HCT116 (cell line): ENCODE results near the gene CRYGN. TPM values are rescaled to one million over a fixed set of nuclear protein-coding genes. Genes with fewer than 3 reads are reported as not detected.

ENCODE experiments used
- ATAC-seq: fragments of 200-7000 bp; cut with Tn5 transposase; 2 replicates; pipeline ENCODE4 v1.9.1; 2020; ENCODE audit warnings: mild to moderate bottlenecking, moderate library complexity
- BruUV-seq: library from RNA; stranded (reverse); fragments of 400-500 nt; replicated peaks from 2 replicates; lab custom pipeline; 2021; lab: Mats Ljungman, UMichigan
- CTCF ChIA-PET: fragments of 300-600 bp; sonication (Branson Sonifier 250); formaldehyde crosslinking; loops from one replicate; lab custom pipeline; 2021; ENCODE audit warnings: antibody characterized with exemption; lab: Charles Lee
- POLR2A ChIA-PET: fragments of 300-600, 350-600 bp; sonication (Branson Sonifier 250); formaldehyde crosslinking; loops from one replicate; lab custom pipeline; 2021; ENCODE audit warnings: antibody characterized with exemption; lab: Charles Lee
- RAD21 ChIA-PET, 2 experiments: fragments of 300-600 bp; sonication (Branson Sonifier 250); formaldehyde crosslinking; loops; one replicate each; lab custom pipeline; 2023; ENCODE audit warnings: low total read pairs in 2 of 2; ENCODE audit not compliant: uncharacterized antibody in 2 of 2, unreplicated experiment in 2 of 2, low non-redundant PET in 1 of 2; lab: Charles Lee
- DNase-seq: peaks from one replicate; pipeline ENCODE4 v3.0.0-alpha.2; 2010; ENCODE audit warnings: low read depth, low spot score
- H2AFZ ChIP-seq: fragments of 200-600 bp; shearing (Covaris generic), sonication (generic); 2 replicates; pipeline ENCODE4 v1.6.1; 2017; ENCODE audit warnings: low read depth, mixed run types, mixed read lengths, antibody characterized with exemption, low read length; ENCODE audit not compliant: poor library complexity, severe bottlenecking
- H3K27ac ChIP-seq: 2 replicates; pipeline ENCODE4 v1.5.1; 2012; ENCODE audit warnings: low read depth, low read length
- H3K27me3 ChIP-seq: fragments of 200-600 bp; sonication (generic); 2 replicates; pipeline ENCODE4 v1.6.1; 2016; ENCODE audit warnings: mixed run types, low read length, mixed read lengths; ENCODE audit not compliant: insufficient read depth
- H3K36me3 ChIP-seq, 2 experiments: fragments of 200-500 bp in 1 of 2; fragments of 200-600 bp in 1 of 2; sonication (Bioruptor generic) in 1 of 2; sonication (generic) in 1 of 2; 2 replicates each; pipeline versions ENCODE4 v1.5.1 to v1.6.1; 2014 to 2016; ENCODE audit warnings: low read length in 2 of 2, inconsistent platforms in 1 of 2, mixed read lengths in 1 of 2, mixed run types in 1 of 2; ENCODE audit not compliant: insufficient read depth in 2 of 2, control insufficient read depth in 1 of 2
- H3K4me1 ChIP-seq, 2 experiments: fragments of 200-600 bp in 1 of 2; sonication (generic) in 1 of 2; 2 replicates each; pipeline versions ENCODE4 v1.5.1 to v1.6.1; 2012 to 2017; ENCODE audit warnings: low read length in 2 of 2, inconsistent platforms in 1 of 2, mild to moderate bottlenecking in 1 of 2, mixed read lengths in 1 of 2, mixed run types in 1 of 2, moderate library complexity in 1 of 2; ENCODE audit not compliant: insufficient read depth in 2 of 2, control insufficient read depth in 1 of 2
- H3K4me2 ChIP-seq: fragments of 200-600 bp; sonication (generic); 2 replicates; pipeline ENCODE4 v1.6.1; 2017; ENCODE audit warnings: mixed run types, low read length, mixed read lengths
- H3K4me3 ChIP-seq, 2 experiments: fragments of 200-600 bp in 1 of 2; sonication (generic) in 1 of 2; replicated peaks in 1 of 2; 2 replicates each; pipeline ENCODE4 v1.5.1; 2011 to 2016; ENCODE audit warnings: low read length in 2 of 2, control low read depth in 1 of 2, low read depth in 1 of 2, mild to moderate bottlenecking in 1 of 2, mixed read lengths in 1 of 2, mixed run types in 1 of 2
- H3K79me2 ChIP-seq: fragments of 200-600 bp; sonication (generic); 2 replicates; pipeline ENCODE4 v1.6.1; 2017; ENCODE audit warnings: mild to moderate bottlenecking, mixed run types, low read length, moderate library complexity, mixed read lengths; ENCODE audit not compliant: insufficient read depth
- H3K9ac ChIP-seq: fragments of 200-600 bp; sonication (generic); 2 replicates; pipeline ENCODE4 v1.6.1; 2016; ENCODE audit warnings: low read length, mixed read lengths
- H3K9me2 ChIP-seq: fragments of 200-600 bp; sonication (generic), shearing (Covaris generic); 2 replicates; pipeline ENCODE4 v1.6.1; 2017; ENCODE audit warnings: mixed run types, mild to moderate bottlenecking, moderate library complexity; ENCODE audit not compliant: insufficient read depth
- H3K9me3 ChIP-seq, 2 experiments: fragments of 200-500 bp in 1 of 2; fragments of 200-600 bp in 1 of 2; sonication (Bioruptor generic) in 1 of 2; sonication (generic) in 1 of 2; 2 replicates each; pipeline ENCODE4 v1.6.1; 2014 to 2017; ENCODE audit warnings: low read length in 2 of 2, mixed read lengths in 2 of 2, inconsistent platforms in 1 of 2, low read depth in 1 of 2, mild to moderate bottlenecking in 1 of 2, mixed run types in 1 of 2, moderate library complexity in 1 of 2; ENCODE audit not compliant: control insufficient read depth in 1 of 2, insufficient read depth in 1 of 2
- H4K20me1 ChIP-seq: fragments of 200-600 bp; sonication (generic), shearing (Covaris generic); 2 replicates; pipeline ENCODE4 v1.6.1; 2017; ENCODE audit warnings: mixed run types, mild to moderate bottlenecking, moderate library complexity; ENCODE audit not compliant: insufficient read depth
- ATF3 ChIP-seq: IDR thresholded peaks from 2 replicates; pipeline ENCODE4 v1.6.1; 2012
- CEBPB ChIP-seq: IDR thresholded peaks from 2 replicates; pipeline ENCODE4 v1.6.1; 2012; ENCODE audit warnings: low read depth
- CTCF ChIP-seq, 3 experiments: fragments of 200-600 bp in 1 of 3; sonication (generic) in 1 of 3; IDR thresholded peaks in 2 of 3; conservative IDR thresholded peaks in 1 of 3; 2 replicates each; pipeline ENCODE4 v1.5.1; 2012 to 2017; ENCODE audit warnings: low read depth in 2 of 3, low read length in 2 of 3, antibody characterized with exemption in 1 of 3, borderline replicate concordance in 1 of 3, control low read depth in 1 of 3, mild to moderate bottlenecking in 1 of 3, mixed read lengths in 1 of 3, mixed run types in 1 of 3, moderate library complexity in 1 of 3; ENCODE audit not compliant: insufficient read depth in 1 of 3
- EGR1 ChIP-seq: IDR thresholded peaks from 2 replicates; pipeline ENCODE4 v1.6.1; 2012; ENCODE audit warnings: low read depth
- ELF1 ChIP-seq: IDR thresholded peaks from 2 replicates; pipeline ENCODE4 v1.6.1; 2012; ENCODE audit warnings: low read depth, borderline replicate concordance
- EZH2 ChIP-seq: fragments of 200-600 bp; sonication (generic); IDR thresholded peaks from 2 replicates; pipeline ENCODE4 v1.6.1; 2017; ENCODE audit warnings: antibody characterized with exemption, mixed run types
- EZH2phosphoT487 ChIP-seq: fragments of 200-600 bp; IDR thresholded peaks from 2 replicates; pipeline ENCODE4 v1.6.1; 2018; ENCODE audit warnings: antibody characterized with exemption, borderline replicate concordance
- FOSL1 ChIP-seq: IDR thresholded peaks from 2 replicates; pipeline ENCODE4 v1.6.1; 2012; ENCODE audit warnings: low read depth
- JUND ChIP-seq: IDR thresholded peaks from 2 replicates; pipeline ENCODE4 v1.6.1; 2012
- MAX ChIP-seq: IDR thresholded peaks from 2 replicates; pipeline ENCODE4 v1.6.1; 2012
- POLR2A ChIP-seq: IDR thresholded peaks from 2 replicates; pipeline ENCODE4 v1.7.0; 2011; ENCODE audit warnings: borderline replicate concordance; ENCODE audit not compliant: insufficient read depth, insufficient read length; ENCODE audit errors: extremely low read depth
- POLR2AphosphoS5 ChIP-seq: IDR thresholded peaks from 2 replicates; pipeline ENCODE4 v1.6.1; 2011; ENCODE audit warnings: mild to moderate bottlenecking, low read depth, low read length, moderate library complexity
- RAD21 ChIP-seq: IDR thresholded peaks from 2 replicates; pipeline ENCODE4 v1.6.1; 2012; ENCODE audit warnings: low read depth, mild to moderate bottlenecking
- SIN3A ChIP-seq: IDR thresholded peaks from 2 replicates; pipeline ENCODE4 v1.6.1; 2012; ENCODE audit warnings: low read depth
- SP1 ChIP-seq: IDR thresholded peaks from 2 replicates; pipeline ENCODE4 v1.6.1; 2012; ENCODE audit warnings: low read depth
- SRF ChIP-seq: IDR thresholded peaks from 2 replicates; pipeline ENCODE4 v1.6.1; 2012; ENCODE audit warnings: low read depth
- ZBTB33 ChIP-seq: IDR thresholded peaks from 2 replicates; pipeline ENCODE4 v1.6.1; 2011; ENCODE audit warnings: mild to moderate bottlenecking, low read length, moderate library complexity; ENCODE audit not compliant: insufficient replicate concordance; ENCODE audit errors: extremely low read depth
- ZNF274 ChIP-seq: fragments of 200-500 bp; sonication (Bioruptor generic); IDR thresholded peaks from 2 replicates; pipeline ENCODE4 v1.6.1; 2014; ENCODE audit warnings: mild to moderate bottlenecking, low read depth, low read length, inconsistent platforms
- intact Hi-C: fragments of 100-400 bp; cut with micrococcal nuclease; formaldehyde crosslinking; loops from 2 replicates; pipeline ENCODE4 v1.10.0; 2022
- total RNA-seq: library from RNA; stranded (reverse); gene quantifications from one replicate; pipeline ENCODE4 v1.2.1, GENCODE V29; 2021; ENCODE audit not compliant: unreplicated experiment

CRYGN gene
- total RNA-seq, 1 experiment from 2014 or later: not detected

GRCh38 chr7:151461096-151461941, 21.4 kb upstream of the CRYGN start:
- Histone ChIP-seq H3K4me2 (no peak overlapping the region), H3K4me3 (no peak overlapping the region), H4K20me1 (no peaks in the 10 kb centered on the region), H2AFZ (no peak overlapping the region), H3K27me3 (no peaks in the 10 kb centered on the region), H3K27ac (peak overlapping the region; percentile 17; the same call in 1 of the 2 replicates), H3K9me2 (no peaks in the 10 kb centered on the region), H3K4me1 (peaks cover 18 to 29% of the 10 kb centered on the region in 2 experiments), H3K36me3 (peaks cover 10 to 33% of the 10 kb centered on the region in 2 experiments), H3K9ac (no peak overlapping the region), H3K9me3 (peaks cover 8 to 15% of the 10 kb centered on the region in 2 experiments; a peak in 2 of 4 replicates), H3K79me2 (no peaks in the 10 kb centered on the region)
- ATAC-seq (no peak), DNase-seq (no peak)
- no TSS peak for BruUV-seq
- TF ChIP-seq ATF3 (no peak), ZNF274 (no peak), MAX (no peak), RAD21 (no peak), EZH2 (no peak), ZBTB33 (no peak), EZH2phosphoT487 (no peak), EGR1 (no peak), SP1 (no peak), FOSL1 (no peak), CTCF (IDR thresholded peaks at IDR 0.05 in 2 of 3, conservative IDR thresholded peaks at IDR 0.05 in 1 of 3; ENCODE audit: borderline replicate concordance in 1 of 3, insufficient read depth in 1 of 3, low read depth in 2 of 3, low read length in 2 of 3) (no peak), JUND (no peak), POLR2AphosphoS5 (no peak), SRF (no peak), CEBPB (no peak), ELF1 (no peak), POLR2A (no peak), SIN3A (no peak)
- ChIA-PET POLR2A (interaction anchor here (1.9 kb wide), 1 partner anchor 27 kb away, joined by 5 read pairs; no protein-coding TSS in a partner anchor), CTCF (interaction anchor here (1.1 kb wide), 1 partner anchor 13 kb away, joined by 5 read pairs; no protein-coding TSS in a partner anchor), RAD21 (no interaction called here)
- intact Hi-C loops: loop anchor here (5.0 kb wide), 1 partner anchor 296 kb away; no protein-coding TSS in a partner anchor
